DND-41 (cell line): ENCODE results near the gene CACNA2D1.

ENCODE experiments used
- CTCF ChIP-seq: IDR thresholded peaks from 2 replicates; pipeline ENCODE4 v1.5.1; 2012; ENCODE audit warnings: borderline replicate concordance, low read length, moderate library complexity, mild to moderate bottlenecking; ENCODE audit not compliant: poor library complexity, severe bottlenecking; ENCODE audit errors: extremely low read depth
- EZH2 ChIP-seq: IDR thresholded peaks from 3 replicates; pipeline ENCODE4 v1.6.1; 2012; ENCODE audit warnings: borderline replicate concordance, low read depth, mild to moderate bottlenecking, moderate library complexity, low read length, inconsistent platforms; ENCODE audit not compliant: severe bottlenecking

- TF ChIP-seq EZH2 (no peak), CTCF (no peak)
Observed at GRCh38 chr7:82433507-82433906, 10.1 kb downstream of the CACNA2D1 start.
